Cardiac muscle cell (in vitro differentiated cells and primary cell): ENCODE measurements around the gene MKRN2. TPM values are rescaled to one million over a fixed set of nuclear protein-coding genes. Genes with fewer than 3 reads are reported as not detected.

Experiments used
- DNase-seq, 2 donors: peaks; one replicate each; pipeline versions ENCODE4 v3.0.0 to v3.0.0-alpha.2; 2010 to 2017; ENCODE audit warnings: low read depth in 1 of 2, low spot score in 1 of 2
- H3K27ac ChIP-seq: fragments of 200-600 bp; sonication (generic); 2 replicates; pipeline ENCODE4 v1.5.1; 2016
- H3K27me3 ChIP-seq: fragments of 200-600 bp; sonication (generic); 2 replicates; pipeline ENCODE4 v1.6.0; 2016; ENCODE audit warnings: control low read depth
- H3K36me3 ChIP-seq: fragments of 200-600 bp; sonication (generic); 2 replicates; pipeline ENCODE4 v1.5.1; 2016; ENCODE audit warnings: control low read depth
- H3K4me1 ChIP-seq: fragments of 200-600 bp; sonication (generic); 2 replicates; pipeline ENCODE4 v1.8.1; 2017; ENCODE audit warnings: low read depth, mild to moderate bottlenecking, mixed run types
- H3K4me3 ChIP-seq: fragments of 200-600 bp; sonication (generic); 2 replicates; pipeline ENCODE4 v1.5.1; 2016; ENCODE audit warnings: mild to moderate bottlenecking
- H3K9me3 ChIP-seq: fragments of 200-600 bp; sonication (generic); 2 replicates; pipeline ENCODE4 v1.5.1; 2017; ENCODE audit warnings: low read depth, mild to moderate bottlenecking, control low read depth
- polyA plus RNA-seq: library from polyadenylated mRNA; unstranded; fragments of >200 nt; fragmentation: Nextera tagmentation; extraction: Ambion mirVana; gene quantifications from 2 replicates; pipeline ENCODE4 v1.2.1, GENCODE V29; 2016
- total RNA-seq: library from RNA; depleted of rRNA; stranded (reverse); fragments of >200 nt; gene quantifications from 2 replicates; pipeline ENCODE4 v1.2.3, GENCODE V29; 2016
- TF ChIP-seq, protein P1 (sequence below): IDR thresholded peaks from 2 replicates; pipeline ENCODE4 v1.5.1; 2012; ENCODE audit warnings: low read depth, mild to moderate bottlenecking, low read length

The MKRN2 gene
- total and polyA plus RNA-seq, 2 experiments from 2014 or later = 44.7 to 51.5 TPM

DNA sequence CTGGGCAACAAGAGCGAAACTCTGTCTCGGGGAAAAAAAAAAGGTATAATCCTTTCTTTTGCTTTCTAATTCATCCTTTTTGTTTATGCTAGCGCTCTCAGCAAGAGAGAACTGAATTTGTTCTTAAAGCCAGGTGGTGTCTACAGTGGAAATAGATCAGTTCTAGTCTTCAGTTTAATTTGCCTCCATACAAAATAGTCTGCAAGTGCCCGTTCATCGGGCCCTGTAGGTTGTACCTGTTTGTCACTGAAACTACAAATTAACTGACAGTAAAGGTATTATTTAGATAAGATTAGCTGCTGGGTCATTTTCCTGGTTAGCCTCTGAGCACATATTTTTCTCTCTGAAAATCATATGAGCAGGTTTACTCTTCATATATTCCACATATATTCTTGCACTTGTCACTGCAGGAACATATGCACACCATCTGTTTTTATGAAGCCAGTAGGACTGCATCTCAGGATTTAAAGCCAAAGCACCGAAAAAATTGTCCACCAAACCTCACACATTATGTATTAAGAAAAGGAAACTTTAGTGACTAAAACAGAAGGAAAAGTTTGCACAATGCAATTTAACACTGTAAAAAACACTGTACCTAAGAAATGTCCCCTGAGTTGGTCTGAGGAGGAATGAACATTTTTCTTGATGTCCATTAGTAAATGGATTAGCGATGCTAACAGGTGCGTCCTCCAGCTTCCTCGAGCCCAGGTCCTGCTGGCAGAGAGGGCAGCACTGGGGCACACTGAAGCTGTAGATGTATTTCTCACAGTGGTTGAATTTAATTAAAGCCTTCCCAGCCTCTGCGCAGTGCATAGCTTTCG, 12.0 kb upstream of the MKRN2 start:
- no peaks in the 10 kb centered on the region for H3K4me1 ChIP-seq
- no peaks in the 10 kb centered on the region for H3K36me3 ChIP-seq
- no peaks in the 10 kb centered on the region for H3K9me3 ChIP-seq
- DNase-seq = no peak
- no peaks in the 10 kb centered on the region for H3K27me3 ChIP-seq
- no peak overlapping the region for H3K4me3 ChIP-seq
- TF ChIP-seq, protein P1, sequence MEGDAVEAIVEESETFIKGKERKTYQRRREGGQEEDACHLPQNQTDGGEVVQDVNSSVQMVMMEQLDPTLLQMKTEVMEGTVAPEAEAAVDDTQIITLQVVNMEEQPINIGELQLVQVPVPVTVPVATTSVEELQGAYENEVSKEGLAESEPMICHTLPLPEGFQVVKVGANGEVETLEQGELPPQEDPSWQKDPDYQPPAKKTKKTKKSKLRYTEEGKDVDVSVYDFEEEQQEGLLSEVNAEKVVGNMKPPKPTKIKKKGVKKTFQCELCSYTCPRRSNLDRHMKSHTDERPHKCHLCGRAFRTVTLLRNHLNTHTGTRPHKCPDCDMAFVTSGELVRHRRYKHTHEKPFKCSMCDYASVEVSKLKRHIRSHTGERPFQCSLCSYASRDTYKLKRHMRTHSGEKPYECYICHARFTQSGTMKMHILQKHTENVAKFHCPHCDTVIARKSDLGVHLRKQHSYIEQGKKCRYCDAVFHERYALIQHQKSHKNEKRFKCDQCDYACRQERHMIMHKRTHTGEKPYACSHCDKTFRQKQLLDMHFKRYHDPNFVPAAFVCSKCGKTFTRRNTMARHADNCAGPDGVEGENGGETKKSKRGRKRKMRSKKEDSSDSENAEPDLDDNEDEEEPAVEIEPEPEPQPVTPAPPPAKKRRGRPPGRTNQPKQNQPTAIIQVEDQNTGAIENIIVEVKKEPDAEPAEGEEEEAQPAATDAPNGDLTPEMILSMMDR = no peak
- H3K27ac ChIP-seq = no peak overlapping the region

DNA sequence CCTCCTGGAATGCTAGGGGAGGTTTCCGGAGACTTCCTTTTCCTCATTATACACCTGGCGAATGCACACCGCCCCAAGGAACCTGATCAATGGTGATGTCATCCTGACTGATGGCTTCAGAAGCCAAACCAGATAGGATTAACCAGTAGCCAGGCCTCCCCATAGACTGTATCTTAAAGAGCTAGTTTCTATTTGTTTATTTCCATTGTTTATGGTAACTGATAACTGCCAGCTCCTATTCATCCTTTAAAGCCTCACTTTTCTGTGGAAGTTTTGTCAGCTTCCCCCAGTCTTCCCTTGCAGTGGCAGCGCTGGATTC, 11.5 kb upstream of the MKRN2 start, which contains the start of gene MKRN2OS:
Gene MKRN2OS, minus strand, starts transcription at position 27 of the 319 bp plus-strand sequence. CDS start 35 bp downstream, outside the sequence.
- TF ChIP-seq, protein P1 = no peak
- no peaks in the 10 kb centered on the region for H3K36me3 ChIP-seq
- DNase-seq = no peak
- H3K27me3 ChIP-seq = no peaks in the 10 kb centered on the region
- no peaks in the 10 kb centered on the region for H3K4me1 ChIP-seq
- H3K27ac ChIP-seq = no peak within 1 kb of the TSS
- H3K4me3 ChIP-seq = no peak within 1 kb of the TSS
- no peaks in the 10 kb centered on the region for H3K9me3 ChIP-seq

DNA sequence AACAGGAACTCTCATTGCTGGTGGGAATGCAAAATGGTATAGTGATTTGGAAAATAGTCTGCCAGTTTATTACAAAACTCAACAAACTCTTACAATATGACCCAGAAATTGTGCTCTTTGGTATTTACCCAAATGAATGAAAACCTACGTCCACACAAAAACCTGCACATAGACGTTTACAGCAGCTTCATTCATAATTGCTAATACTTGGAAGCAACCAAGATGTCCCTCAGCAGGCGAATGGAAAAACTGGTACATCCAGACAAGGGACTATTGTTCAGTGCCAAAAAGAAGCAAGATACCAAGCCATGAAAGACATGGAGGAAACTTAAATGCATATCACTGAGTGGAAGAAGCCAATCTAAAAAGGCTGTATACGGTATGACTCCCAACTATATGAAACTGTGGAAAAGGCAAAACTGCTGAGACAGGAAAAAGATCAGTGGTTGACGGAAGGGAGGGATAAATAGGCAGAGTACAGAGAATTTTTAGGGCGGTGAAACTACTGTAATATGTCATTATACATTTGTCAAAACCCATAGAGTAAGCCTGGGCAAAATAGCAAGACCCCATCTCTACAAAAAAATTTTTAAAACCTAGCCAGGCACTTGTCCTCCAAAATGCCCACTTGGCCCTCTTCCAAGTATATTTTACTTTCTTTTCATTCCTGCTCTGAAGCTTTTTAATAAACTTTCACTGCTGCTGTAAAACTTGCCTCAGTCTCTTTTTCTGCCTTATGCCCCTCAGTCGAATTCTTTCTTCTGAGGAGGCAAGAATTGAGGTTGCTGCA, 6.7 kb upstream of the MKRN2 start:
- no peaks in the 10 kb centered on the region for H3K9me3 ChIP-seq
- H3K27me3 ChIP-seq = no peaks in the 10 kb centered on the region
- no peaks in the 10 kb centered on the region for H3K4me1 ChIP-seq
- H3K4me3 ChIP-seq = no peak overlapping the region
- TF ChIP-seq, protein P1 = no peak
- H3K27ac ChIP-seq = no peak overlapping the region
- H3K36me3 ChIP-seq = no peaks in the 10 kb centered on the region
- no peak for DNase-seq

DNA sequence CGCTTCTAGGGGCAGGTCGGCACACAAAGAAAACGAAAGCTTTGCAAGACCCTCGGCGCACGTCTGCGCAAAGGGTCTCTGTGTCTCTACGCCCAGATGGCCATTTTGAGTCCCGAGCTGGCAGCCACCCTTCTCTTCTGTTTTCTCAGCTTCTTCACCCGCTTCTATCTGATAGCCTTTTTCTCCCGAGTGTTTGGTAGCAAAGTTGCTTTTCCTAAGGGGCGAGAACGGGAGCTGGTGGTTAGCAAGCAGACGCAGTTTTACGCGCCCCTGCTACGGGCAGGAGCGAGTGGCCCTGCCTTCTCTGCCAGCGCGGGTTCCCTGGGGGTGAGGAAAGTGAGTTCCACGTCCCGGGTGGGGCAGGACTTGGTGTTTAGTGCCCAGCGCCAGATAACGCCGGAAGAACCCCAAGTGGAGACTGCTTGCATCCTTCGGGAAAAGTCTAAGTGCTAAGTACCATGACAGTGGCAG, 2.9 kb upstream of the MKRN2 start:
- H3K27me3 ChIP-seq = no peaks in the 10 kb centered on the region
- TF ChIP-seq, protein P1 = no peak
- H3K36me3 ChIP-seq = no peaks in the 10 kb centered on the region
- peaks cover 16% of the 10 kb centered on the region for H3K4me1 ChIP-seq
- no peak overlapping the region for H3K4me3 ChIP-seq
- no peak overlapping the region for H3K27ac ChIP-seq
- peak in 1 of 2 donors; percentile 44 for DNase-seq
- H3K9me3 ChIP-seq = no peaks in the 10 kb centered on the region

DNA sequence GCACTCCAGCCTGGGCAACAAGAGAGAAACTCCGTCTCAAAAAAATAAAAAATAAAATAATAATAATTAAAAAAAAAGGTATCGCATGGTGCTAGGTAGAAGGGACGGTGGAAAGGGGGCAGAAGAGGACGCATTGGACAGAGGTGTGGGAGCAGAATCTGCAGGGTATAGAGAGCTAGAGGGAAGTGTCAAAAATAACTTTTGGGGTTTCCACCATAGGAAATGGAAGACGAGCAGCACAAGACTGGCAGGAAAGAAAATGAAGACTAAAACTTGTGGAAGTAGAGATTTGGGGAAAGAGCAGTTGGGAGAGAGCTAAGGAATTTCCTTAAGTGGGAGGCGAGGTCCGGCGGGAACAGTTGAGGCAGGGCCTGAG, 585 bp upstream of the MKRN2 start:
- no peaks in the 10 kb centered on the region for H3K27me3 ChIP-seq
- peaks cover 35% of the 10 kb centered on the region for H3K4me1 ChIP-seq
- H3K9me3 ChIP-seq = no peaks in the 10 kb centered on the region
- TF ChIP-seq, protein P1 = no peak
- no peaks in the 10 kb centered on the region for H3K36me3 ChIP-seq
- peak overlapping the region; percentile 96 for H3K27ac ChIP-seq
- no peak for DNase-seq
- peak overlapping the region; percentile 92 for H3K4me3 ChIP-seq
